AG04449 (cell line): Measurements from ENCODE around the gene MTOR.
A peak's percentile ranks its signal among the peaks of the same experiment; 100 is the strongest.
"Not testable (repeated sequence)": the region's sequence is repeated elsewhere in the genome, so short reads cannot be mapped to it uniquely, and the experiment has no call there.

ENCODE experiments used
- CTCF ChIA-PET: fragments of 350-600 bp; formaldehyde crosslinking; extraction: SDS; loops from one replicate; lab custom pipeline; 2021; ENCODE audit warnings: antibody characterized with exemption; lab: Yijun Ruan, JAX
- POLR2A ChIA-PET: fragments of 400-600, 350-600 bp; formaldehyde crosslinking; extraction: SDS; loops from one replicate; lab custom pipeline; 2020; ENCODE audit warnings: antibody characterized with exemption, inconsistent platforms; lab: Yijun Ruan, JAX
- DNase-seq: peaks from one replicate; pipeline ENCODE4 v3.0.0-alpha.2; 2010; ENCODE audit warnings: low read depth, low spot score
- H3K4me3 ChIP-seq: 2 replicates; pipeline ENCODE4 v1.5.1; 2011; ENCODE audit warnings: low read depth, mild to moderate bottlenecking, control low read depth, low read length
- CTCF ChIP-seq: IDR thresholded peaks from one replicate; pipeline ENCODE4 v1.5.1; 2011; ENCODE audit warnings: mild to moderate bottlenecking, moderate library complexity, low read length, control low read depth, inconsistent platforms; ENCODE audit not compliant: insufficient read depth; ENCODE audit errors: missing control alignments

Gene MTOR

GRCh38 chr1:11262171-11263049, at the start of gene MTOR:
Gene MTOR (minus strand): TSS chr1:11262551. CDS start chr1:11259409, 3,142 bp downstream.
- ChIA-PET POLR2A (interaction anchor here (0.6 to 1.5 kb wide), 4 partner anchors 10 to 114 kb away, joined by 3 to 4 read pairs (median 3); partner anchors contain the start of gene UBIAD1), CTCF (interaction anchor here (0.7 to 4.0 kb wide), 13 partner anchors 9 to 383 kb away, joined by 3 to 27 read pairs (median 4); partner anchors contain the start of gene UBIAD1)

GRCh38 chr1:11309385-11309784, 47.0 kb upstream of the MTOR start:
- ChIA-PET POLR2A (no interaction called here), CTCF (no interaction called here)
- H3K4me3 ChIP-seq, result no peak overlapping the region
- no peak for TF ChIP-seq CTCF
- DNase-seq, result no peak

More at GRCh38 chr1:11262171-11263049, at the start of gene MTOR:
- peak; percentile 98 for DNase-seq
- peak; percentile 29 for TF ChIP-seq CTCF
- peak within 1 kb of the TSS; percentile 89 for H3K4me3 ChIP-seq

- no peak overlapping the region for H3K4me3 ChIP-seq
- POLR2A ChIA-PET, result no interaction called here
- CTCF ChIA-PET, result no interaction called here
- no peak for TF ChIP-seq CTCF
- no peak for DNase-seq
Measured at GRCh38 chr1:11308699-11309224, 46.4 kb upstream of the MTOR start.

DNA sequence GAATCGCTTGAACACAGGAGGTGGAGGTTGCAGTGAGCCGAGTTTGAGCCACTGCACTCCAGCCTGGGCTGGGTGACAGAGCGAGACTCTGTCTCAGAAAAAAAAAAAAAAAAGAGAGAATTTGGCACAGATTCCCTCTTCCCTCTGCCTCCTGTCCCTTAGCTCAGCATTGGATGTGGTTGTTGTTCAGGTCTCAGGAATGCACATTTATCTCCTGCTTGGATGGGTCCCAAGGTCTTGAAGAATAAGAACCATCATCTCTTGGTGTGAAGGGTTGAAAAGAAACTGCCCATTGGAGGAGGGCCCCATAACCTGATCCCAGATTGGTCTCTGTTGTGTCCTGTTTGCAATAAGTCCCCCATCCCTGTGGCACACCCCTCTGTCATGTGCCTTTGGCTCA, 45.5 kb upstream of the MTOR start:
- no peak overlapping the region for H3K4me3 ChIP-seq
- no peak for TF ChIP-seq CTCF
- DNase-seq, result no peak
- CTCF ChIA-PET, result no interaction called here
- POLR2A ChIA-PET, result no interaction called here

GRCh38 chr1:11305516-11305915, 43.2 kb upstream of the MTOR start:
- POLR2A ChIA-PET, CTCF ChIA-PET, H3K4me3 ChIP-seq, DNase-seq: not testable (repeated sequence)

- no peak for DNase-seq
- ChIA-PET POLR2A (no interaction called here), CTCF (interaction anchor here (0.8 kb wide), 1 partner anchor 18 kb away, joined by 4 read pairs; no protein-coding TSS in a partner anchor)
- H3K4me3 ChIP-seq, result no peak overlapping the region
- TF ChIP-seq CTCF, result no peak
Measured at GRCh38 chr1:11302366-11302765, 40.0 kb upstream of the MTOR start.
